ENCODE data around the gene NLGN1. TPM values are rescaled to one million over a fixed set of nuclear protein-coding genes. Genes with fewer than 3 reads are reported as not detected.

Gene NLGN1
- total RNA-seq, 1 experiment from 2014 or later: not detected

GRCh38 chr3:173547070-173547469, 149.5 kb downstream of the NLGN1 start:
- ChIA-PET CTCF (no interaction called here), RAD21 (ENCODE audit: low non-redundant PET in 1 of 2, low total read pairs in 2 of 2, uncharacterized antibody in 2 of 2, unreplicated experiment in 2 of 2) (no interaction called here), POLR2A (no interaction called here)
- Histone ChIP-seq H3K4me3 (replicated peaks in 1 of 2; ENCODE audit: low read depth in 1 of 2, low read length in 2 of 2) (no peak overlapping the region), H3K9me3 (ENCODE audit: control insufficient read depth in 1 of 2, insufficient read depth in 1 of 2, low read depth in 1 of 2, low read length in 2 of 2) (no peaks in the 10 kb centered on the region), H2AFZ (ENCODE audit: low read depth, low read length, poor library complexity, severe bottlenecking) (no peak overlapping the region), H3K27ac (ENCODE audit: low read depth, low read length) (no peak overlapping the region), H3K36me3 (ENCODE audit: control insufficient read depth in 1 of 2, insufficient read depth in 2 of 2, low read length in 2 of 2) (no peaks in the 10 kb centered on the region), H3K27me3 (ENCODE audit: insufficient read depth, low read length) (no peaks in the 10 kb centered on the region), H3K79me2 (ENCODE audit: insufficient read depth, low read length) (no peaks in the 10 kb centered on the region), H3K4me1 (ENCODE audit: control insufficient read depth in 1 of 2, insufficient read depth in 2 of 2, low read length in 2 of 2) (no peaks in the 10 kb centered on the region), H3K9me2 (ENCODE audit: insufficient read depth) (no peaks in the 10 kb centered on the region), H3K4me2 (ENCODE audit: low read length) (no peak overlapping the region), H3K9ac (ENCODE audit: low read length) (no peak overlapping the region), H4K20me1 (ENCODE audit: insufficient read depth) (no peaks in the 10 kb centered on the region)
- TF ChIP-seq TCF7L2 (IDR thresholded peaks at IDR 0.05; ENCODE audit: borderline replicate concordance, extremely low read depth, insufficient read depth, insufficient read length) (no peak), JUND (IDR thresholded peaks at IDR 0.05) (no peak), EZH2phosphoT487 (IDR thresholded peaks at IDR 0.05; ENCODE audit: borderline replicate concordance) (no peak), SP1 (IDR thresholded peaks at IDR 0.05; ENCODE audit: low read depth) (no peak), EZH2 (IDR thresholded peaks at IDR 0.05) (no peak), MAX (IDR thresholded peaks at IDR 0.05) (no peak), CEBPB (IDR thresholded peaks at IDR 0.05; ENCODE audit: low read depth) (no peak)
- TF ChIP-seq, protein P1, sequence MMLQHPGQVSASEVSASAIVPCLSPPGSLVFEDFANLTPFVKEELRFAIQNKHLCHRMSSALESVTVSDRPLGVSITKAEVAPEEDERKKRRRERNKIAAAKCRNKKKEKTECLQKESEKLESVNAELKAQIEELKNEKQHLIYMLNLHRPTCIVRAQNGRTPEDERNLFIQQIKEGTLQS (IDR thresholded peaks at IDR 0.05): no peak
- TF ChIP-seq, protein P2, sequence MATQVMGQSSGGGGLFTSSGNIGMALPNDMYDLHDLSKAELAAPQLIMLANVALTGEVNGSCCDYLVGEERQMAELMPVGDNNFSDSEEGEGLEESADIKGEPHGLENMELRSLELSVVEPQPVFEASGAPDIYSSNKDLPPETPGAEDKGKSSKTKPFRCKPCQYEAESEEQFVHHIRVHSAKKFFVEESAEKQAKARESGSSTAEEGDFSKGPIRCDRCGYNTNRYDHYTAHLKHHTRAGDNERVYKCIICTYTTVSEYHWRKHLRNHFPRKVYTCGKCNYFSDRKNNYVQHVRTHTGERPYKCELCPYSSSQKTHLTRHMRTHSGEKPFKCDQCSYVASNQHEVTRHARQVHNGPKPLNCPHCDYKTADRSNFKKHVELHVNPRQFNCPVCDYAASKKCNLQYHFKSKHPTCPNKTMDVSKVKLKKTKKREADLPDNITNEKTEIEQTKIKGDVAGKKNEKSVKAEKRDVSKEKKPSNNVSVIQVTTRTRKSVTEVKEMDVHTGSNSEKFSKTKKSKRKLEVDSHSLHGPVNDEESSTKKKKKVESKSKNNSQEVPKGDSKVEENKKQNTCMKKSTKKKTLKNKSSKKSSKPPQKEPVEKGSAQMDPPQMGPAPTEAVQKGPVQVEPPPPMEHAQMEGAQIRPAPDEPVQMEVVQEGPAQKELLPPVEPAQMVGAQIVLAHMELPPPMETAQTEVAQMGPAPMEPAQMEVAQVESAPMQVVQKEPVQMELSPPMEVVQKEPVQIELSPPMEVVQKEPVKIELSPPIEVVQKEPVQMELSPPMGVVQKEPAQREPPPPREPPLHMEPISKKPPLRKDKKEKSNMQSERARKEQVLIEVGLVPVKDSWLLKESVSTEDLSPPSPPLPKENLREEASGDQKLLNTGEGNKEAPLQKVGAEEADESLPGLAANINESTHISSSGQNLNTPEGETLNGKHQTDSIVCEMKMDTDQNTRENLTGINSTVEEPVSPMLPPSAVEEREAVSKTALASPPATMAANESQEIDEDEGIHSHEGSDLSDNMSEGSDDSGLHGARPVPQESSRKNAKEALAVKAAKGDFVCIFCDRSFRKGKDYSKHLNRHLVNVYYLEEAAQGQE (IDR thresholded peaks at IDR 0.05; ENCODE audit: low read depth): no peak
- TF ChIP-seq, protein P3, sequence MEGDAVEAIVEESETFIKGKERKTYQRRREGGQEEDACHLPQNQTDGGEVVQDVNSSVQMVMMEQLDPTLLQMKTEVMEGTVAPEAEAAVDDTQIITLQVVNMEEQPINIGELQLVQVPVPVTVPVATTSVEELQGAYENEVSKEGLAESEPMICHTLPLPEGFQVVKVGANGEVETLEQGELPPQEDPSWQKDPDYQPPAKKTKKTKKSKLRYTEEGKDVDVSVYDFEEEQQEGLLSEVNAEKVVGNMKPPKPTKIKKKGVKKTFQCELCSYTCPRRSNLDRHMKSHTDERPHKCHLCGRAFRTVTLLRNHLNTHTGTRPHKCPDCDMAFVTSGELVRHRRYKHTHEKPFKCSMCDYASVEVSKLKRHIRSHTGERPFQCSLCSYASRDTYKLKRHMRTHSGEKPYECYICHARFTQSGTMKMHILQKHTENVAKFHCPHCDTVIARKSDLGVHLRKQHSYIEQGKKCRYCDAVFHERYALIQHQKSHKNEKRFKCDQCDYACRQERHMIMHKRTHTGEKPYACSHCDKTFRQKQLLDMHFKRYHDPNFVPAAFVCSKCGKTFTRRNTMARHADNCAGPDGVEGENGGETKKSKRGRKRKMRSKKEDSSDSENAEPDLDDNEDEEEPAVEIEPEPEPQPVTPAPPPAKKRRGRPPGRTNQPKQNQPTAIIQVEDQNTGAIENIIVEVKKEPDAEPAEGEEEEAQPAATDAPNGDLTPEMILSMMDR (IDR thresholded peaks at IDR 0.05 in 2 of 3, conservative IDR thresholded peaks at IDR 0.05 in 1 of 3; ENCODE audit: borderline replicate concordance in 1 of 3, insufficient read depth in 1 of 3, low read depth in 2 of 3, low read length in 2 of 3): no peak
- no peak for DNase-seq (ENCODE audit: low read depth, low spot score)
- intact Hi-C loops (cut with micrococcal nuclease): no loop called here
- no TSS peak for BruUV-seq (replicated peaks)
- no peak for ATAC-seq
